SIG-M5 treated with dmso at 0.1 percent for 504 hours (cell line): Measurements from ENCODE around the gene FOXC2.

Experiments used
- DNase-seq: peaks from one replicate; lab custom pipeline; 2025; ENCODE audit not compliant: unreplicated experiment; lab: John Stamatoyannopoulos, UW

FOXC2 gene

DNA sequence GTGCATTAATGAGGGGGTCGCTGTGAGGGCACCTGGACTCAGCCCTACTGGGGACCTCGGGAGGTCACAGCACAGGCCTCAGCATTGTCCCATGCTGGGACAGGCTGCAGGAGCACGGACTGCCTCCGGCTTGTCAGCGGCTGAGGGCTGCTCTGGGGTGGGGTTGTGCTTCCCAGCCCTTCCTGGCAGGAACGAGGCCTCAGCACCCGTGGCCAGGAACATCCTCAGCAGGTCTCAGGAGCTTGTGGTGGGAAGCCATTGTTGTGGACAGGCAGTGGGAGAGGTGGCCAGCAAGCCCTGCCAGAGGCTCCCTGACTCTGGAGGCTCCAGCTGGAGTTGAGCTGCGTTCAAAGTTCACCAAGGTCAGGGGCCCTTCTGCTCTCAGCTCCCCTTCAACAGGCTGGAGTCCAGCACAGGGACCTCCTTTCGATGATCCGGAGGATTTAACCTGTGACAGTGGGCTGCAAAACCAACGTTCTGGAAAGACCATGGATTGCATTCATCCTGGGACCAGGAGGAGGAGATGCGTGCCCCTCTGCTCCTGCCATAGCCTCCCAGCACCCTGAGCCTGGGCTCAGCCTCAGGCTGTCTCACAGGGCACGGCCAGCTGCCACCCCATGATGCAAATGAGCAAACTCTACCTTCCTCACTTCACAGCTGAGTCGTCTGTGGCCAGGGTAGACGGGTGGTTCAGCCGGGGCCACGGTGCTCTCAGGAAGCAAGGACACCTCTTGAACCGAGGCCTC is 44.3 kb downstream of the FOXC2 start:
- no peak for DNase-seq

DNA sequence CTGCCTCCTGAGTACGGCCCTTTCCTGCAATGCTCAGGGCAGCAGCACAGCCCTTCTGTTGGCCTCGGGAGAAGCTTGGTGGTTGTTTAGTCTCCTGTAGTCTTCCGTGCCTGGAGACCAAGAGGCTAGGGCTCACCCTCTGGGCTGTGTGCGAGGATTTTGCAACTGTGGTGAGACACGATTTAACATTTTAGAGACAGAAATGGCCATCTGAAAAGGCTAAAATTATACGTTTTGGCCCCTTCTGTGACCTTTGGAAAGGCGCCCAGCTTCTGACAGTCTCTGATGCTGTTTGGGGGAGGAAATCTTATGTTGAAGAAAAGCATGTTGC is 44.9 kb downstream of the FOXC2 start:
- DNase-seq: no peak

DNA sequence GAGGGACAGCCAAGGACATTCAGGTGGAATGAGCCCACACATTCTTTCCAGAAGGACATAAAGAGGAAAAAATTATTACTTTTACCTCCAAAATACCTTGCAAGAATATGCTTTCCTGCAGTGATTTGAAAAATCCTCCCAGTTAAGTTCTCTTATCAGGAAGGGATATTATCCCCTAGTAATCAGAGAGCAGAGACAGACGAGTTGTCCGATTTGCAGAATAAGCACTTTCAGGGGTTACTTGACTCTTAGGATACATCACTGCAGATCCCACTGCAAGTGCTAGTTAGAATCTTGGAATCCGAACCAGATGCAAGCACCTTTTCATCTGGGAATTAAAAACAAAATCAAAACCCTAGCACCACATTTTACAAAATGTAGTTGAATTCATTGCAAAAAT is 45.3 kb downstream of the FOXC2 start:
- no peak for DNase-seq

GRCh38 chr16:86614699-86615098 is 48.1 kb downstream of the FOXC2 start:
- DNase-seq: no peak

DNA sequence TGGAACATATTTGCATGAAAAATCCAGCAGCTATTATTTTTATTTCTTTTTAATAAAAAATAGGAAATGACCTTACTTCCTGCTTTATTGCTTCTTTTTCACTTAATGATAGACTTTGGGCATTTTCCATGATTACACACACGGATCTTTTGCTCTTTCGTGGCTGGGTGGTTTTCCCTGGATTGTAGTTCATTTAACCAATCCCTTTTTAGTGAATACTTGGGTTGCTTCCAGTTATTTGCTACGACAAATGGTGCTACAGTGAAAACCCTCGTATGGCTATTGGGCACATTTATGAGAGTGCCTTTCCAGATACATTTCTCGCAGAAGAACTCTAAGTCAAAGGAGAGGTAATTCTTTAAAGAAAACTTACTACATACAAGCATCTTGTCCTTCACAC is 50.3 kb downstream of the FOXC2 start:
- DNase-seq: no peak

DNA sequence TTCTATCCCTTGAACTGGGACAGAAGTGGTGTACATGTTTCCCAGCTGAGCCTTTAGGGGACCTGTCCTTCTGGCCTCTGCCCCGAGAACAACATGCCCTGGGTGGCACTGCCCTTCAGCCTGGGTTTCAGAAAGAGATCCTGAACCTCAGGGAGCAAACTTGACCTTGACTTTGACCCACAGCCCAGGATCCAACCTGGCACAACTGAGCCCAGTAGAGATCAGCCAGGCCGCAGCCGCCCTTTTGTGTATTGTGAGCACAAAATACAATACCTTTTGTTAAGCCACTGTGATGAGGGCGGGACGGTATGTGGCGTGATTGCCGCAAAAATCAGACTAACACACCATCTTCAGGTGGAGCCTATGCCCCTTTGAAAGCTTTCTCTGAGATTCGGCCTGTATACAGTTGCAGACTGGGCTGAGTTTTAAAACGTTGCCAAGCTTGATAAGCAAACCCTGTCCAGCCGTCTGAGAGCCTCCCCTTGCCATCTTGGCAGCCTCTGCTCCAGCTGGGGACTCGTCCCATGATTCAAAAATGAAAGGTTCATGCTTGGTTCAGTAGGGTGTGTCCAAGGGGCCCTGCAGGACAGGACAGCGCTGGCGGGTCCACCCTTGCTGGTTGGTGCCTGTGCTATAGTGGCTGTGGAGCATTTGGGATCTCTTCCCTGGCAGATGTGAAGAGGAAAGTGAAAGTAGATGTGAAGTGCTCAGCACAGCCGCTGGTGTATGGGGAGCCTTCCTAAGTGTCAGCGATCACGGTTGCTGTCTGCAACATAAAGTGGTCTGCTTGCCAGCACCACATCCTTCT is 52.0 kb downstream of the FOXC2 start:
- DNase-seq: no peak
